GM18870 (cell line): Measurements from ENCODE around the gene KCTD8.
A peak's percentile ranks its signal among the peaks of the same experiment; 100 is the strongest.

ENCODE experiments used
- ATAC-seq: cut with Tn5 transposase; IDR thresholded peaks from one replicate; pipeline ENCODE4 v1.9.1; 2021; ENCODE audit warnings: moderate library complexity; ENCODE audit not compliant: unreplicated experiment

Gene KCTD8

DNA sequence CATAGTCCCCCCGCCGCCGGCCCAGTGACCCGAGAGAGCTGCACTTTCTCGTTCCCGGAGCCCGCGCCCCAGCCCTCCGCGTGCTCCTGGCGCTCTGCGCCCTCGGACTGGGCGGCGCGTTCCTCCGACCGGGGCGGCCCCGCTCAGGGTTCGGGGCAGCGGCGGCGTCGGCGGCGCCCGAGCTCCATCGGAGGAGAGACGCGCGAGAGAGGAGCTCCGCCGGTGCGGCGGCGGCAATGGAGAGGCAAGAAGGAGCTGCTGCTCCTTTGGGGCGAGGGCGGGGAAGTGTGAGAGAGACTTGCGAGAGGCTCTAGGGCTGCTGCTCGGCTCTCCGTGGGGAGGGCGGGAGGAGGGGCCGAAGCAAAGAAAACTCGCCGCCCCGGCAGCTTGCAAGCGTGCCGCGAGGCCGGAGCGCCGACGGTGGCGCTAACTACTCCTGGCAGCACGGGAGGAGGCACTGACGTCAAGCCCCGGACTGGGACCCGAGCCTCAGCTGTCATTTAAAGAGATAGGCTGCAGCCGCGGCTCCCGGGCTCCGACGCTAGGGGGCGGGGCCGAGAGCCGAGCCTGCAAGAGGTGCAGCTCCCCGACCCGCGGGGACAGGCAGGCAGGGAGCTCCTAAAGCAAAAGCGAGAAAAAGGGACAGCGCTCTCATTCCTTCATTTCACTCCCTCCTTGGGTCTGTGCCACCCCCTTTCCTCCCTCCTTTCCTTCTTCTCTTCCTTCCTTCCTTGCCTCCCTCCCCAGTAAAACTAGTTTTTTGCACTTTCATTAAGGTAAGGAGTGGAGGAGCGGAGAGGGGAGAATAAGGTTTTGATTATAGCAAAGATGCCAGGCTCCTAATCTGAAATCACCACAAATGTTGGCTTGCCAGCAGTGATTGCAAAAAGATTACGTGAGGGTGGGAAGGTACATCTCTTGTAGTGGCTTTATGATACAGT, at the start of gene KCTD8:
TSS of gene KCTD8 (minus strand) at position 289 of the 941 bp plus-strand sequence.
- ATAC-seq = peak; percentile 89

- ATAC-seq = no peak
These were observed 46.4 kb upstream of the KCTD8 start for GRCh38 chr4:44494810-44495701.

- no peak for ATAC-seq
These were observed 45.3 kb upstream of the KCTD8 start for GRCh38 chr4:44493924-44494323.

DNA sequence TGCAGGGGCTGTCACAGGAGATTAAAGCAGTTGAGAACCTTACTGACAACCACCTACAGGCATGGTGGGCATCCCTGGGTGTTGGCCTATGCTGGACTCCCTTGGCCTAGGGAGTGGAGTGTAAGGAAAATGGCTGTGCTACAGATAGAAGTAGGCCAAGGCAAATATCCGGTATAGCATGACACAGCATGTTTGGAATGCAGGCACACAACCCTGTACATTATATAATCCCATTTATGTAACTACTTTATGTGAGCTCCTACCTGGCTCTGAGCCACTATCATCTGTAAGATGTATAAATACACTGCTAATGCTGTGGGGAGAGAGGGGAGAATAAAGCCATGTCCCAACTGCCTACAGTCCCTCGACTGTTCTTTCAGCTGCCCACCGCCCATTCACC, 38.7 kb upstream of the KCTD8 start:
- ATAC-seq = no peak

GRCh38 chr4:44479731-44480130, 31.1 kb upstream of the KCTD8 start:
- no peak for ATAC-seq

DNA sequence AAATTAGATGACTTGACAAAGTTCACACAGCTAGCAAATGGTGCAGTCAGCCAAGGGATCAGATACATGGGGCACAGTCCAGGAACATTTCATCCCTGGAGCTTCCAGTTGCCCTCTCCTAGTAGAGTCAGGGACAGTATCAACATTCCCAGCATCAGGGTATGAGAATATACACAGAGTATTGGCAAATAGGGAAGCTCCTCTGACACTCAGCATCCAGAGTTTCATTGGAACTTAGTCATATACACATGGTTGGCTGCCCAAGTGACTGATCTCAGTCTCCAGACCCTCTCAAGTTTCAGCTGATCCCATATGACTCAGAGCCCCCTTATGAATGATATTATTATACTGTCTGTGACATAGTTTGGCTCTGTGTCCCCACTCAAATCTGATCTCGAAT, 13.7 kb upstream of the KCTD8 start:
- no peak for ATAC-seq

GRCh38 chr4:44447563-44448504, 775 bp downstream of the KCTD8 start:
- ATAC-seq = no peak

- ATAC-seq = no peak
These were observed 1.6 kb downstream of the KCTD8 start for GRCh38 chr4:44446801-44447562.

- no peak for ATAC-seq
These were observed 2.4 kb downstream of the KCTD8 start for GRCh38 chr4:44446191-44446590.

DNA sequence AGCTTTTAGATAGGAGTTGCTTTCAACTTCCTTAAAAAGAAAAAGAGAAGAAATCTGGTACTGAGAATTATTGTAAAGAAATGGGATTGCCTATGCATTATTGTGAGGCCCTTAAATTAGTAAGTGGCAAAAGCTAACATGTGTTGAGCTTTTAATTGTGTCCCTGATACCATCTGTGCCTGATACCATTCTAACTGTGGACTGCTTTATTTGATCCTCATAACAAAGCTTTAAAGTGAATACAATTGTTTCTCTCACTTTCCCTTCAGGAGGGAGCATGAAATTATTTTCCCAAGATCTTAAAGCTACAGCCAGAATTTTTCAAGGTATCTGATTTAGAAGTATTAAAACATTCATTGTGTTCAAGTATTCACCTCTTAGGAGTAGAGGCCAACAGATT, 9.9 kb downstream of the KCTD8 start:
- no peak for ATAC-seq

DNA sequence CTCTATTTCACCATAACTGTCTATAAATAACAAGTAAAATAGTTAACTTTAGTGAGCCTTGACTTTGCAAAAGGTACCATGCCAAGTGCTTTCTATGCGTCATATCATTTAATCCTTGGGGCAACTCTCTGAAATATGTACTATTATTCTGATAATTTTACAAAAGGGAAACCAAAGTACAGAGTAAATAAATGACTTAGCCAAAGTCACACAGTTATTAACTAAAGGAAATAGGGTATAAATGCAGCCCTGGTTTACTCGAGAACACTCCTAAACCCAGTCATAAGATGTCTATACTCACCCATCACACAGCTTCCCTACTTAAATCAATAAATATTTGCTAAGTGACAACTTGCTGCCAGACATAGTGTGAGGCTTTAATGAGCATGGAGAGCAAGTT, 14.4 kb downstream of the KCTD8 start:
- ATAC-seq = no peak

GRCh38 chr4:44425614-44426208, 22.9 kb downstream of the KCTD8 start:
- no peak for ATAC-seq

DNA sequence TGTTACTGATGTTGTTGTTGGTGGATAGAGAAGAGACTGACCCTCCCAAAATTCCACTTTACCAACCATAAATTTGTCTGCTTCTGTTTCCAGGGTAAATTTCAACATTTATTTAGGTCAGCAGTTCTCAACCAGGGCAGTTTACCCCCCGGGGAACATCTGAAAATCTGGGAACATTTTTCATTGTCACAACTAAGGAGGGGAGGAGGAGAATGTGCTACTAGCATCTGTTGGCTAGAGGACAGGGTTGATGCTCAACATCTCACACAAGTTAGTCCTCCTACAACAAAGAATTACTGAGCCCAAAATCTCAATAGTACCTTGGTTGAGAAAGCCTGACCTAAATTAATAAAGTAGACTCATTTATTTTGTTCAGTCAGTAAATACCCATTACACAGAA, 25.7 kb downstream of the KCTD8 start:
- ATAC-seq = no peak

- ATAC-seq = no peak
These were observed 27.1 kb downstream of the KCTD8 start for GRCh38 chr4:44421330-44422065.

DNA sequence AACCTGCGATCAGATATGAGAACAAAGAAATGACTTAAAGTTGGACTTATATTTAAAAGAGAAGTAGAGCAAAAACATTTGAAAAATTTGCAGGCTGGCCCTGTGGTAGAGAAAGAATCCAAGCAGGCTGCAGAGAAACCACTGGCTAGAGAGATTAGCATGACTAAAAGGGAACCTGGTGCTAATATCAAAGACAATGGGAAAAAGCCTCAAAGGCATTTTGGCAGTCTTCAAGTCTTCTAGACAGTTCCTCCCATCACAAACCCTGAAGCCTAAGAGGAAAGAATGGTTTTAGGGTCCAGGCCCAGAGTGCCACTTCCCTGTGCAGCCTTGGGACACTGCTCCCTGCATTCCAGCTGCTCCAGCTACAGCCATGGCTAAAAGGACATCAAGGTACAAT, 33.4 kb downstream of the KCTD8 start:
- no peak for ATAC-seq

GRCh38 chr4:44368413-44369167, 80.0 kb downstream of the KCTD8 start:
- ATAC-seq = no peak

GRCh38 chr4:44354172-44354571, 94.4 kb downstream of the KCTD8 start:
- ATAC-seq = no peak

- no peak for ATAC-seq
These were observed 97.5 kb downstream of the KCTD8 start for GRCh38 chr4:44351069-44351468.
